ENCODE data around the gene SPSB1. TPM values are rescaled to one million over a fixed set of nuclear protein-coding genes. Genes with fewer than 3 reads are reported as not detected.

SPSB1 gene
- total RNA-seq, 1 donor from 2014 or later, result 5.6 TPM

- TF ChIP-seq, protein P1, sequence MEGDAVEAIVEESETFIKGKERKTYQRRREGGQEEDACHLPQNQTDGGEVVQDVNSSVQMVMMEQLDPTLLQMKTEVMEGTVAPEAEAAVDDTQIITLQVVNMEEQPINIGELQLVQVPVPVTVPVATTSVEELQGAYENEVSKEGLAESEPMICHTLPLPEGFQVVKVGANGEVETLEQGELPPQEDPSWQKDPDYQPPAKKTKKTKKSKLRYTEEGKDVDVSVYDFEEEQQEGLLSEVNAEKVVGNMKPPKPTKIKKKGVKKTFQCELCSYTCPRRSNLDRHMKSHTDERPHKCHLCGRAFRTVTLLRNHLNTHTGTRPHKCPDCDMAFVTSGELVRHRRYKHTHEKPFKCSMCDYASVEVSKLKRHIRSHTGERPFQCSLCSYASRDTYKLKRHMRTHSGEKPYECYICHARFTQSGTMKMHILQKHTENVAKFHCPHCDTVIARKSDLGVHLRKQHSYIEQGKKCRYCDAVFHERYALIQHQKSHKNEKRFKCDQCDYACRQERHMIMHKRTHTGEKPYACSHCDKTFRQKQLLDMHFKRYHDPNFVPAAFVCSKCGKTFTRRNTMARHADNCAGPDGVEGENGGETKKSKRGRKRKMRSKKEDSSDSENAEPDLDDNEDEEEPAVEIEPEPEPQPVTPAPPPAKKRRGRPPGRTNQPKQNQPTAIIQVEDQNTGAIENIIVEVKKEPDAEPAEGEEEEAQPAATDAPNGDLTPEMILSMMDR (conservative IDR thresholded peaks at IDR 0.05), result no peak
- DNase-seq (ENCODE audit: extremely low spot score, unreplicated experiment), result no peak
- Mint-ChIP-seq H3K4me1 (ENCODE audit: unreplicated experiment) (peaks cover 14% of the 10 kb centered on the region), H3K4me3 (no peak overlapping the region), H3K27me3 (no peaks in the 10 kb centered on the region), H3K36me3 (no peaks in the 10 kb centered on the region), H3K27ac (no peak overlapping the region), H3K9me3 (no peaks in the 10 kb centered on the region)
Observed at GRCh38 chr1:9312168-9312720, 19.6 kb downstream of the SPSB1 start.

- Mint-ChIP-seq H3K36me3 (no peaks in the 10 kb centered on the region), H3K9me3 (no peaks in the 10 kb centered on the region), H3K4me3 (no peak overlapping the region), H3K4me1 (ENCODE audit: unreplicated experiment) (peaks cover 9% of the 10 kb centered on the region), H3K27ac (no peak overlapping the region), H3K27me3 (no peaks in the 10 kb centered on the region)
- DNase-seq (ENCODE audit: extremely low spot score, unreplicated experiment), result no peak
- TF ChIP-seq, protein P1 (conservative IDR thresholded peaks at IDR 0.05), result no peak
Observed at GRCh38 chr1:9313576-9313975, 20.9 kb downstream of the SPSB1 start.

DNA sequence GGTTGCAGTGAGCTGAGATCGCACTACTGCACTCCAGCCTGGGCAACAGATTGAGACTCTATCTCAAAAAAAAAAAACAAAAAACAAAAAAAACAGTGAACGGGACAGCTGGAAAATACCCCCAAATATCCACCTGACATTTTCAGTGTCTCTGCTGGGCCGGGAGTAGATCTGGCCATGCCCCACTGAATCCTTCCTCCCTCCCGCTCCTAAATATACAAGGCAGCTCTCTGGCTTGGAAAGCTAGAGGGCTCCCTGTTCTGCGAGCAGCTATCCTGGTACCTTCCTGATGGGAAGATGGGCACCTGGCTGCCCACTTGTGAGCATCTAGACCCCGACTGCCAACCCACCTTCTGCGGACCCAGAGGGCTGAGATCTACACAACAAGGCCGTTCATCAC is 21.4 kb downstream of the SPSB1 start:
- Mint-ChIP-seq H3K36me3 (no peaks in the 10 kb centered on the region), H3K9me3 (no peaks in the 10 kb centered on the region), H3K4me3 (no peak overlapping the region), H3K27ac (no peak overlapping the region), H3K27me3 (no peaks in the 10 kb centered on the region), H3K4me1 (ENCODE audit: unreplicated experiment) (peaks cover 9% of the 10 kb centered on the region)
- DNase-seq (ENCODE audit: extremely low spot score, unreplicated experiment), result no peak
- TF ChIP-seq, protein P1 (conservative IDR thresholded peaks at IDR 0.05), result no peak

GRCh38 chr1:9314711-9315379 is 22.2 kb downstream of the SPSB1 start:
- no peak overlapping the region for H3K27ac Mint-ChIP-seq
- TF ChIP-seq, protein P1 (conservative IDR thresholded peaks at IDR 0.05), result no peak
- no peaks in the 10 kb centered on the region for H3K27me3 Mint-ChIP-seq
- peaks cover 9% of the 10 kb centered on the region for H3K4me1 Mint-ChIP-seq (ENCODE audit: unreplicated experiment)
- H3K4me3 Mint-ChIP-seq, result no peak overlapping the region
- DNase-seq (ENCODE audit: extremely low spot score, unreplicated experiment), result no peak
- H3K36me3 Mint-ChIP-seq, result no peaks in the 10 kb centered on the region
- H3K9me3 Mint-ChIP-seq, result no peaks in the 10 kb centered on the region

DNA sequence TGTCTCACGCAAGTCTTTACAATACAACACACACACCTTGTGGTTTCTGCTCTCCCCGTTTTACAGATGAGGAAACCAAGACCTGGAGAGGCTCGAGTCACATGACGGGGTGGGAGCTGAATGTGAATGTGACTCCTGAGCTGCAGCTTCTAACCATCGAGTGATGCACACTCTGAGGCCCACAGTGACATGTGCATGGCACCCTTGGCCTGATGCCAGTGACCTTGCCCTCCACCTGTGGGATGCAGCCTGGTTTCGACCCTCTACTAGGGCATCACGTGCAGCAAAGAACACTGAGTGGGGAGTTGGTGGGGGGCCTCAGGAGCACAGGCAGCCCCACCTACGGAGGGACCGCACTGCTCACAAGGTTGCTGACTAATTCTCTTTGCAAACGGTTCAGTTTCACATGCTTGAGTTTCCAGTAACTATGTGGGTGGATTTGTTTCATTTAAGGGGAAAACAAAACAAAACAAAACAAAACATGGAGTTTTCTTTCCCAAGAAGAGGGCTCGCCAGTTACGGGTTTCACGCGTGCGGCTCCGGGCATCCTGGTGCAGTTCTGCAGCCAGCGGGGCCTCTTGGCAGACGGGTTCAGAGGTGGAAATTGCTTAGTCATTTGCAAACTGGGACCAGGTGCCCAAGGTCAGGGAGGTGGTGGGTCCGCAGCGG is 22.9 kb downstream of the SPSB1 start:
- no peak overlapping the region for H3K4me3 Mint-ChIP-seq
- peak overlapping the region; percentile 51 for H3K27ac Mint-ChIP-seq
- DNase-seq (ENCODE audit: extremely low spot score, unreplicated experiment), result no peak
- no peaks in the 10 kb centered on the region for H3K9me3 Mint-ChIP-seq
- H3K4me1 Mint-ChIP-seq (ENCODE audit: unreplicated experiment), result peaks cover 14% of the 10 kb centered on the region
- TF ChIP-seq, protein P1 (conservative IDR thresholded peaks at IDR 0.05), result no peak
- H3K36me3 Mint-ChIP-seq, result no peaks in the 10 kb centered on the region
- H3K27me3 Mint-ChIP-seq, result no peaks in the 10 kb centered on the region
